Cardiac fibroblast (primary cell): ENCODE data around the gene SNX10.

ENCODE experiments used
- DNase-seq, 2 donors: peaks; one replicate each; pipeline versions ENCODE4 v3.0.0 to v3.0.0-alpha.2; 2010; ENCODE audit warnings: low read depth in 2 of 2
- H3K4me3 ChIP-seq, 2 donors: replicated peaks in 1 of 2; 1 replicate in 1 of 2; 2 replicates in 1 of 2; pipeline ENCODE4 v1.5.1; 2011; ENCODE audit warnings: low read depth in 2 of 2, low read length in 2 of 2, mild to moderate bottlenecking in 2 of 2, moderate library complexity in 1 of 2
- TF ChIP-seq, protein P1 (sequence below): IDR thresholded peaks from one replicate; pipeline ENCODE4 v1.5.1; 2011; ENCODE audit warnings: low read depth, mild to moderate bottlenecking, low read length, inconsistent platforms

Gene SNX10

GRCh38 chr7:26332698-26333097 lies 41.0 kb downstream of the SNX10 start:
- no peak overlapping the region for H3K4me3 ChIP-seq
- DNase-seq = no peak
- TF ChIP-seq, protein P1, sequence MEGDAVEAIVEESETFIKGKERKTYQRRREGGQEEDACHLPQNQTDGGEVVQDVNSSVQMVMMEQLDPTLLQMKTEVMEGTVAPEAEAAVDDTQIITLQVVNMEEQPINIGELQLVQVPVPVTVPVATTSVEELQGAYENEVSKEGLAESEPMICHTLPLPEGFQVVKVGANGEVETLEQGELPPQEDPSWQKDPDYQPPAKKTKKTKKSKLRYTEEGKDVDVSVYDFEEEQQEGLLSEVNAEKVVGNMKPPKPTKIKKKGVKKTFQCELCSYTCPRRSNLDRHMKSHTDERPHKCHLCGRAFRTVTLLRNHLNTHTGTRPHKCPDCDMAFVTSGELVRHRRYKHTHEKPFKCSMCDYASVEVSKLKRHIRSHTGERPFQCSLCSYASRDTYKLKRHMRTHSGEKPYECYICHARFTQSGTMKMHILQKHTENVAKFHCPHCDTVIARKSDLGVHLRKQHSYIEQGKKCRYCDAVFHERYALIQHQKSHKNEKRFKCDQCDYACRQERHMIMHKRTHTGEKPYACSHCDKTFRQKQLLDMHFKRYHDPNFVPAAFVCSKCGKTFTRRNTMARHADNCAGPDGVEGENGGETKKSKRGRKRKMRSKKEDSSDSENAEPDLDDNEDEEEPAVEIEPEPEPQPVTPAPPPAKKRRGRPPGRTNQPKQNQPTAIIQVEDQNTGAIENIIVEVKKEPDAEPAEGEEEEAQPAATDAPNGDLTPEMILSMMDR = no peak

- no peak overlapping the region for H3K4me3 ChIP-seq
- no peak for DNase-seq
- TF ChIP-seq, protein P1 = no peak
These were observed 42.7 kb downstream of the SNX10 start for GRCh38 chr7:26334166-26334859.

- DNase-seq = no peak
- TF ChIP-seq, protein P1 = no peak
- no peak overlapping the region for H3K4me3 ChIP-seq
These were observed 45.7 kb downstream of the SNX10 start for GRCh38 chr7:26337232-26337865.

- no peak overlapping the region for H3K4me3 ChIP-seq
- TF ChIP-seq, protein P1 = no peak
- no peak for DNase-seq
These were observed 48.9 kb downstream of the SNX10 start for GRCh38 chr7:26340476-26341018.

- no peak overlapping the region for H3K4me3 ChIP-seq
- DNase-seq = no peak
- TF ChIP-seq, protein P1 = no peak
These were observed 51.7 kb downstream of the SNX10 start for GRCh38 chr7:26343320-26343832.

GRCh38 chr7:26343837-26344236 lies 52.2 kb downstream of the SNX10 start:
- no peak for DNase-seq
- H3K4me3 ChIP-seq = no peak overlapping the region
- TF ChIP-seq, protein P1 = no peak
